PC-3 (cell line): ENCODE measurements around the gene CNIH3. TPM values are rescaled to one million over a fixed set of nuclear protein-coding genes. Genes with fewer than 3 reads are reported as not detected.
A peak's percentile ranks its signal among the peaks of the same experiment; 100 is the strongest.

Experiments used
- ATAC-seq: fragments of 200-7000 bp; cut with Tn5 transposase; 2 replicates; pipeline ENCODE4 v1.9.1; 2020; ENCODE audit warnings: mild to moderate bottlenecking, moderate library complexity
- BruUV-seq: library from RNA; stranded (reverse); fragments of 400-500 nt; replicated peaks from 2 replicates; lab custom pipeline; 2021; lab: Mats Ljungman, UMichigan
- CTCF ChIA-PET: fragments of 300-600 bp; sonication (Branson Sonifier 250); formaldehyde crosslinking; loops from one replicate; lab custom pipeline; 2022; ENCODE audit warnings: antibody characterized with exemption; lab: Charles Lee
- POLR2A ChIA-PET: fragments of 300-600 bp; sonication (Branson Sonifier 250); formaldehyde crosslinking; loops from one replicate; lab custom pipeline; 2022; ENCODE audit warnings: antibody characterized with exemption; ENCODE audit not compliant: unreplicated experiment; lab: Charles Lee
- DNase-seq: peaks from one replicate; pipeline ENCODE4 v3.0.0-alpha.2; 2015
- H2AFZ ChIP-seq: fragments of 300-600 bp; sonication (generic); 2 replicates; pipeline ENCODE4 v1.6.0; 2016; ENCODE audit warnings: antibody characterized with exemption, low read length
- H3F3A ChIP-seq: fragments of 300-600 bp; sonication (generic); one replicate; pipeline ENCODE4 v1.6.0; 2017; ENCODE audit warnings: antibody characterized with exemption, low read length, control low read depth, mild to moderate bottlenecking; ENCODE audit not compliant: unreplicated experiment
- H3K27ac ChIP-seq: fragments of 300-600 bp; sonication (generic); 2 replicates; pipeline ENCODE4 v1.5.1; 2016; ENCODE audit warnings: mild to moderate bottlenecking, low read length
- H3K27me3 ChIP-seq: fragments of 300-600 bp; sonication (generic); 2 replicates; pipeline ENCODE4 v1.6.1; 2016; ENCODE audit warnings: low read length, mixed read lengths
- H3K36me3 ChIP-seq: fragments of 300-600 bp; sonication (generic); 2 replicates; pipeline ENCODE4 v1.6.1; 2016; ENCODE audit warnings: low read depth, mixed run types, low read length, mixed read lengths
- H3K4me1 ChIP-seq: fragments of 300-600 bp; sonication (generic); 2 replicates; pipeline ENCODE4 v1.5.1; 2016; ENCODE audit warnings: low read length; ENCODE audit not compliant: insufficient read depth
- H3K4me2 ChIP-seq: fragments of 300-600 bp; sonication (generic); 2 replicates; pipeline ENCODE4 v1.6.0; 2016; ENCODE audit warnings: low read length
- H3K4me3 ChIP-seq: fragments of 300-600 bp; sonication (generic); 2 replicates; pipeline ENCODE4 v1.5.1; 2016; ENCODE audit warnings: mild to moderate bottlenecking, low read length, mixed read lengths
- H3K79me2 ChIP-seq: fragments of 300-600 bp; sonication (generic); 2 replicates; pipeline ENCODE4 v1.6.1; 2017; ENCODE audit warnings: low read length, mixed read lengths
- H3K9ac ChIP-seq: fragments of 300-600 bp; sonication (generic); 2 replicates; pipeline ENCODE4 v1.6.0; 2016; ENCODE audit warnings: mild to moderate bottlenecking, low read length
- H3K9me2 ChIP-seq: fragments of 300-600 bp; sonication (generic); replicated peaks from 2 replicates; pipeline ENCODE4 v1.6.1; 2016; ENCODE audit warnings: mixed run types, low read length, mixed read lengths
- H3K9me3 ChIP-seq: fragments of 300-600 bp; sonication (generic); 2 replicates; pipeline ENCODE4 v1.6.1; 2016; ENCODE audit warnings: low read length, mixed read lengths
- H4K20me1 ChIP-seq: fragments of 300-600 bp; sonication (generic); 2 replicates; pipeline ENCODE4 v1.6.1; 2016; ENCODE audit warnings: low read length, mixed read lengths
- CTCF ChIP-seq: fragments of 300-600 bp; sonication (generic); conservative IDR thresholded peaks from 2 replicates; pipeline ENCODE4 v1.5.1; 2017; ENCODE audit warnings: antibody characterized with exemption, low read depth, mild to moderate bottlenecking, low read length
- EZH2 ChIP-seq: fragments of 300-600 bp; sonication (generic); IDR thresholded peaks from one replicate; pipeline ENCODE4 v1.6.1; 2017; ENCODE audit warnings: antibody characterized with exemption, mild to moderate bottlenecking, low read length; ENCODE audit not compliant: unreplicated experiment
- EZH2phosphoT487 ChIP-seq: fragments of 300-600 bp; sonication (generic); IDR thresholded peaks from 2 replicates; pipeline ENCODE4 v1.6.1; 2018; ENCODE audit warnings: mild to moderate bottlenecking, antibody characterized with exemption, low read length, borderline replicate concordance
- intact Hi-C: fragments of 100-400 bp; cut with micrococcal nuclease; formaldehyde crosslinking; loops from 2 replicates; pipeline ENCODE4 v1.9.0; 2023
- total RNA-seq: library from RNA; depleted of rRNA; stranded (reverse); fragments of >200 nt; gene quantifications from 2 replicates; pipeline ENCODE4 v1.2.3, GENCODE V29; 2014

The CNIH3 gene
- total RNA-seq, 1 experiment from 2014 or later = 7.4 TPM

- DNase-seq (no peak), ATAC-seq (no peak)
- Histone ChIP-seq H3K9me3 (no peaks in the 10 kb centered on the region), H2AFZ (no peak overlapping the region), H3K27ac (no peak overlapping the region), H3K79me2 (no peaks in the 10 kb centered on the region), H3K9ac (no peak overlapping the region), H3K4me3 (no peak overlapping the region), H3K9me2 (no peaks in the 10 kb centered on the region), H3F3A (no peaks in the 10 kb centered on the region), H3K36me3 (no peaks in the 10 kb centered on the region), H3K4me2 (no peak overlapping the region), H3K27me3 (no peaks in the 10 kb centered on the region), H4K20me1 (no peaks in the 10 kb centered on the region), H3K4me1 (no peaks in the 10 kb centered on the region)
- CTCF ChIA-PET = no interaction called here
- intact Hi-C loops = no loop called here
- no TSS peak for BruUV-seq
- TF ChIP-seq EZH2phosphoT487 (no peak), CTCF (no peak), EZH2 (no peak)
- POLR2A ChIA-PET = no interaction called here
Measured at GRCh38 chr1:224694969-224695368, 78.9 kb downstream of the CNIH3 start.

- intact Hi-C loops = no loop called here
- Histone ChIP-seq H3K27me3 (no peaks in the 10 kb centered on the region), H3F3A (no peaks in the 10 kb centered on the region), H3K79me2 (no peaks in the 10 kb centered on the region), H3K27ac (no peak overlapping the region), H2AFZ (no peak overlapping the region), H3K4me1 (no peaks in the 10 kb centered on the region), H3K9me3 (no peaks in the 10 kb centered on the region), H3K9me2 (no peaks in the 10 kb centered on the region), H4K20me1 (no peaks in the 10 kb centered on the region), H3K4me3 (no peak overlapping the region), H3K4me2 (no peak overlapping the region), H3K36me3 (no peaks in the 10 kb centered on the region), H3K9ac (no peak overlapping the region)
- ChIA-PET CTCF (no interaction called here), POLR2A (no interaction called here)
- no peak for ATAC-seq
- TF ChIP-seq CTCF (no peak), EZH2 (no peak), EZH2phosphoT487 (no peak)
- BruUV-seq = no TSS peak
- DNase-seq = no peak
Measured at GRCh38 chr1:224696021-224696420, 79.9 kb downstream of the CNIH3 start.

GRCh38 chr1:224696891-224697765, 81.0 kb downstream of the CNIH3 start:
- TF ChIP-seq EZH2 (no peak), CTCF (no peak), EZH2phosphoT487 (no peak)
- Histone ChIP-seq H4K20me1 (no peaks in the 10 kb centered on the region), H3K9ac (no peak overlapping the region)

More at GRCh38 chr1:224696891-224697765, 81.0 kb downstream of the CNIH3 start:
- Histone ChIP-seq H2AFZ (no peak overlapping the region), H3K9me3 (no peaks in the 10 kb centered on the region), H3K79me2 (no peaks in the 10 kb centered on the region), H3K27me3 (no peaks in the 10 kb centered on the region), H3K4me1 (no peaks in the 10 kb centered on the region), H3K9me2 (no peaks in the 10 kb centered on the region), H3K4me2 (no peak overlapping the region), H3F3A (no peaks in the 10 kb centered on the region), H3K4me3 (no peak overlapping the region), H3K36me3 (no peaks in the 10 kb centered on the region), H3K27ac (no peak overlapping the region)
- BruUV-seq = no TSS peak
- ChIA-PET POLR2A (no interaction called here), CTCF (no interaction called here)
- peak; percentile 40; the same call in 1 of the 2 replicates for ATAC-seq
- peak; percentile 68 for DNase-seq
- intact Hi-C loops = no loop called here
